ENCODE measurements around the gene ACADS. TPM values are rescaled to one million over a fixed set of nuclear protein-coding genes. Genes with fewer than 3 reads are reported as not detected.
A peak's percentile ranks its signal among the peaks of the same experiment; 100 is the strongest.

Gene ACADS
- total RNA-seq, 1 donor from 2014 or later, result 0.88 TPM

DNA sequence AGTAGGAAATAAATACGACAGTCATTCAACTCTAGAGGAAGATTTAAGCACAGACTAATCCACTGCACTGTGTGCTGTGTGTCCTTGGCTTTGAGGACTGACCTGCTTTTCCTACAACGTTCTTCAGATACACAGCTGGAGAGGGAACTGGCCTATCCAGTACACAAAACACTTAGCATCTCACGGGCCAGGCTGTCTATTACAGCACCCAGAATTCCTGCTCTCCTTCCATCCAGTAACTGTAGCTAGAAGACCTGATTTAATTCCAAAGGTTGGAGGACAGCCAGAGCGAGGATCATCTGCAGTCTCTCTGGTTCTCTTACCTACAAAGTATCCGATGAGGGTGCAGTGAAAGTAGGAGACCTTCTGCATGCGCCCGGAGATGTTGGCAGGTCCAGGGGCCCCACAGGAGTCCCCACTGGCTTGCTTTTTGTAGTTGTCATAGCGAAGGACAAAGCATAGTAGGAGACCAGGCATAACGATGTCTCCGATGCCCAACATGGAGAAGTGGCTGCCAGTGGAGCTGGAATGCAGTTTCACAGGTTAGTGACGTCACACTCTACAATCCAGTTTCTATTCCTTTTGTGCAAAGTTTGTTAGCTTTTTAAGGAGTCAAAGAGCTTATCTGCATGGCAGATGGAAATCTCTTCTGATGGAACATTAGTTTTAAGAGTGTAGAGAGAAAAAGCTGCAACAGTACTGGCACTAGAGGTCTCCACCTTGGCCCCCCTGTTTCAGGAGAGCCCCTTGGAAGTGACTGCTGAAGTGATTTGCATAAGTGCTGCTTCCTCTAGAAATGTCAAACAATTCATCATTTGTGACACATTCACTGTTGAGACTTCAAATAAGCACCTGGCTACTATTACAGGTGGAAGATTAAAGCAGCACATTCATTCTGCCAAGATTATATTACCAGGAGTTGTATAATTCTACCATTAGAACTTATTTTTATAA, 41.7 kb downstream of the ACADS start:
- Histone ChIP-seq H2AFZ (replicated peaks) (no peak overlapping the region), H3K27ac (no peak overlapping the region), H3K9ac (no peak overlapping the region), H3K36me3 (no peaks in the 10 kb centered on the region), H3K9me3 (ENCODE audit: low read depth) (no peaks in the 10 kb centered on the region), H3K4me3 (no peak overlapping the region), H3K79me2 (ENCODE audit: low read depth) (no peaks in the 10 kb centered on the region), H3K27me3 (no peaks in the 10 kb centered on the region), H3K4me1 (peaks cover 21% of the 10 kb centered on the region), H4K20me1 (ENCODE audit: low read depth) (peaks cover 28% of the 10 kb centered on the region), H3F3A (ENCODE audit: low read depth) (peaks cover 19% of the 10 kb centered on the region), H3K4me2 (no peak overlapping the region)
- Mint-ChIP-seq H3K27ac (no peak overlapping the region), H3K4me3 (no peak overlapping the region), H3K4me1 (peaks cover 30% of the 10 kb centered on the region), H3K36me3 (peaks cover 42% of the 10 kb centered on the region), H3K27me3 (ENCODE audit: insufficient read depth, low read depth) (peaks cover 2% of the 10 kb centered on the region), H3K9me3 (no peaks in the 10 kb centered on the region)
- TF ChIP-seq EZH2phosphoT487 (IDR thresholded peaks at IDR 0.05) (no peak), EZH2 (IDR thresholded peaks at IDR 0.05) (no peak)
- TF ChIP-seq, protein P1, sequence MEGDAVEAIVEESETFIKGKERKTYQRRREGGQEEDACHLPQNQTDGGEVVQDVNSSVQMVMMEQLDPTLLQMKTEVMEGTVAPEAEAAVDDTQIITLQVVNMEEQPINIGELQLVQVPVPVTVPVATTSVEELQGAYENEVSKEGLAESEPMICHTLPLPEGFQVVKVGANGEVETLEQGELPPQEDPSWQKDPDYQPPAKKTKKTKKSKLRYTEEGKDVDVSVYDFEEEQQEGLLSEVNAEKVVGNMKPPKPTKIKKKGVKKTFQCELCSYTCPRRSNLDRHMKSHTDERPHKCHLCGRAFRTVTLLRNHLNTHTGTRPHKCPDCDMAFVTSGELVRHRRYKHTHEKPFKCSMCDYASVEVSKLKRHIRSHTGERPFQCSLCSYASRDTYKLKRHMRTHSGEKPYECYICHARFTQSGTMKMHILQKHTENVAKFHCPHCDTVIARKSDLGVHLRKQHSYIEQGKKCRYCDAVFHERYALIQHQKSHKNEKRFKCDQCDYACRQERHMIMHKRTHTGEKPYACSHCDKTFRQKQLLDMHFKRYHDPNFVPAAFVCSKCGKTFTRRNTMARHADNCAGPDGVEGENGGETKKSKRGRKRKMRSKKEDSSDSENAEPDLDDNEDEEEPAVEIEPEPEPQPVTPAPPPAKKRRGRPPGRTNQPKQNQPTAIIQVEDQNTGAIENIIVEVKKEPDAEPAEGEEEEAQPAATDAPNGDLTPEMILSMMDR (IDR thresholded peaks at IDR 0.05), result no peak
- DNase-seq (ENCODE audit: low spot score), result no peak

DNA sequence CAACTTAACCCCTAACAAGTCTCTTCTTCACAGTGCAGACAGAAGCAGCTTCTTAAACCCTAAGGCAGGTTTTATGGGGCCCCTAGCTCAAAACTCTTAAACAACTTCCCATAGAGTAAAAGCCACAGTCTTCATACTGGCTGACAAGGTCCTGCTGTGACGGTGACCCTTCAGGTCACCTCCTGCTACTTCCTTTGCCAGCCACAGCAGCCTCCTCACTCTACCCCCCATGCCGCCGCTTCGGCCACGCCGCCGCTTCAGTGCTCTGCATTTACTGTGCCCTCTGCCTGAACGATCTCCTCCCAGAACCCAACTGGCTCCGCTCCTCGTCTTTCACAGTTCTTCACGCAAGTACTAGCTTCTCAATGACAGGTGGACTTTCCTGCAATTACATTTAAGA, 45.5 kb downstream of the ACADS start:
- Mint-ChIP-seq H3K36me3 (peaks cover 40% of the 10 kb centered on the region), H3K27me3 (ENCODE audit: insufficient read depth, low read depth) (peaks cover 2% of the 10 kb centered on the region), H3K4me1 (peaks cover 43% of the 10 kb centered on the region), H3K9me3 (no peaks in the 10 kb centered on the region), H3K4me3 (peak overlapping the region; percentile 52), H3K27ac (no peak overlapping the region)
- Histone ChIP-seq H3K4me3 (peak overlapping the region; percentile 1), H3K36me3 (no peaks in the 10 kb centered on the region), H2AFZ (replicated peaks) (no peak overlapping the region), H3K27me3 (no peaks in the 10 kb centered on the region), H4K20me1 (ENCODE audit: low read depth) (peaks cover 43% of the 10 kb centered on the region), H3K9me3 (ENCODE audit: low read depth) (no peaks in the 10 kb centered on the region), H3F3A (ENCODE audit: low read depth) (peaks cover 19% of the 10 kb centered on the region), H3K79me2 (ENCODE audit: low read depth) (no peaks in the 10 kb centered on the region), H3K4me1 (peaks cover 21% of the 10 kb centered on the region), H3K4me2 (peak overlapping the region; percentile 42), H3K9ac (no peak overlapping the region), H3K27ac (peak overlapping the region; percentile 48)
- no peak for TF ChIP-seq EZH2phosphoT487 (IDR thresholded peaks at IDR 0.05)
- TF ChIP-seq, protein P1 (IDR thresholded peaks at IDR 0.05), result no peak
- DNase-seq (ENCODE audit: low spot score), result peak; percentile 79

DNA sequence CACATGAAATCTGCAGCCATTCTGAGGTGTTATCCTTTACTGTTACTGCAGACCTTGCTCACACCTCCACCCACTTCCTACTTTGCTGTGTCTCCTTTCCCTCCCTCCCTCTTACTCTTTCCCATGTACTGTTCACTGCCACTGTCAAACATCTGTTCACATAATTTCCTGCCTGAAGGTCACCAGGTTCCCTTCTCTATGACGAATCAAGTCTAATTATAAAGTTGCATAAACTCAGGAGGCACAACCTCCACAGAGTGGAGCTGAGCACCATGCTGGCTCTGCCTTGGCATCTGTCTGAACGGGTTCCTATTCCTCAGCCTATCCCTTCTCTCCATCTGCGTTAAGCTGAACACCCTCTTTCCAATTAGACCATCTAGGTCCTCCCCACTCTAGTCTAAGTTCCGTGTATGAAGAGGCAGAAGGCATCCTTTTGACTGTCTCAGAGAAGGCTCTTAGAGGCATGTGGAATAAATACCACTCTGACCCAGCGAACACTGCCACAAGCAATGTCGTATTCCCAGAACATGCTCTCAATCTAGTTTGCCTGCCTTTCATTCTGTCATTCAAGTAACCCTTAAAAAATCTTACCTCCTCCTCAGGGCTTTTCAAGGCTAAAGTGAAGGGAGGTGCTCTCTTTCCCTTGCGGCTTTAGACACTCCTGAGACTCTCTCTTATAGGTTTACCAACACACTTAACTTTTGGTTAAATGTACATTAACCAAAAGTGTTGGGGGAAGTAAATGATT, 48.7 kb downstream of the ACADS start:
- Histone ChIP-seq H3F3A (ENCODE audit: low read depth) (peaks cover 19% of the 10 kb centered on the region), H3K4me1 (peaks cover 21% of the 10 kb centered on the region), H2AFZ (replicated peaks) (no peak overlapping the region), H3K27ac (no peak overlapping the region), H3K27me3 (no peaks in the 10 kb centered on the region), H3K36me3 (no peaks in the 10 kb centered on the region), H3K9ac (no peak overlapping the region), H3K79me2 (ENCODE audit: low read depth) (no peaks in the 10 kb centered on the region), H3K4me2 (no peak overlapping the region), H3K9me3 (ENCODE audit: low read depth) (no peaks in the 10 kb centered on the region), H3K4me3 (no peak overlapping the region), H4K20me1 (ENCODE audit: low read depth) (peaks cover 43% of the 10 kb centered on the region)
- Mint-ChIP-seq H3K4me3 (no peak overlapping the region), H3K36me3 (peaks cover 19% of the 10 kb centered on the region), H3K27me3 (ENCODE audit: insufficient read depth, low read depth) (no peaks in the 10 kb centered on the region), H3K4me1 (peaks cover 47% of the 10 kb centered on the region), H3K27ac (no peak overlapping the region), H3K9me3 (no peaks in the 10 kb centered on the region)
- TF ChIP-seq, protein P1 (IDR thresholded peaks at IDR 0.05), result no peak
- TF ChIP-seq EZH2phosphoT487 (IDR thresholded peaks at IDR 0.05) (no peak), EZH2 (IDR thresholded peaks at IDR 0.05) (no peak)
- DNase-seq (ENCODE audit: low spot score), result no peak

Measured in neural progenitor cell (in vitro differentiated cells).